ENCODE data around the gene CYB5RL. TPM values are rescaled to one million over a fixed set of nuclear protein-coding genes. Genes with fewer than 3 reads are reported as not detected.

Gene CYB5RL
- total and polyA plus RNA-seq, 2 donors (not counting 3 experiments of a cell fraction or from before 2014, with no cell fraction given), result 5.8 to 8.6 TPM

- dilution Hi-C loops (cut with MboI; ENCODE audit: extremely low pct_ligation_motif_present, low sequenced_read_pairs), result no loop called here
- Histone ChIP-seq H3K9me3 (replicated peaks; ENCODE audit: control insufficient read depth, insufficient read depth, low read length) (no peaks in the 10 kb centered on the region), H3K4me3 (replicated peaks in 1 of 3; ENCODE audit: insufficient read depth in 1 of 3, low read depth in 1 of 3, low read length in 3 of 3) (no peak overlapping the region), H2AFZ (ENCODE audit: low read depth, low read length) (peak overlapping the region; percentile 85), H3K9me1 (replicated peaks; ENCODE audit: control insufficient read depth, extremely low read depth, insufficient read depth, low read length) (no peaks in the 10 kb centered on the region), H3K4me2 (ENCODE audit: insufficient read depth, low read length) (peak overlapping the region; percentile 68), H3K4me1 (ENCODE audit: control insufficient read depth, extremely low read depth, insufficient read depth, low read length) (peaks cover 17% of the 10 kb centered on the region), H3K9ac (replicated peaks; ENCODE audit: extremely low read depth, insufficient read depth, low read length) (peak overlapping the region; percentile 20), H4K20me1 (replicated peaks; ENCODE audit: control insufficient read depth, extremely low read depth, insufficient read depth, low read length) (no peaks in the 10 kb centered on the region), H3K79me2 (ENCODE audit: control insufficient read depth, insufficient read depth, low read length) (no peaks in the 10 kb centered on the region), H3K36me3 (ENCODE audit: control insufficient read depth in 2 of 2, extremely low read depth in 1 of 2, insufficient read depth in 2 of 2, low read length in 2 of 2) (no peaks in the 10 kb centered on the region), H3K27ac (ENCODE audit: insufficient read depth, low read depth, low read length) (peak overlapping the region; percentile 54), H3K27me3 (ENCODE audit: control insufficient read depth in 2 of 2, insufficient read depth in 2 of 2, low read length in 2 of 2) (no peaks in the 10 kb centered on the region)
- FAIRE-seq (peak; percentile 85), DNase-seq (ENCODE audit: low read depth, low spot score) (peak; percentile 72)
- no TSS peak for BruUV-seq (replicated peaks)
- intact Hi-C loops (cut with micrococcal nuclease), result no loop called here
- no peak for TF ChIP-seq MYC (IDR thresholded peaks at IDR 0.05; ENCODE audit: low read depth, low read length)
- no peak for TF ChIP-seq POLR2AphosphoS5 (IDR thresholded peaks at IDR 0.05; ENCODE audit: insufficient read depth, low read depth, low read length)
- no peak for TF ChIP-seq GATA2 (IDR thresholded peaks at IDR 0.05; ENCODE audit: insufficient read depth, insufficient read length, low read depth, low read length)
- peak; percentile 37 for TF ChIP-seq FOS (IDR thresholded peaks at IDR 0.05; ENCODE audit: borderline replicate concordance, insufficient read depth, low read length)
- TF ChIP-seq CTCF (IDR thresholded peaks at IDR 0.05; ENCODE audit: extremely low read depth in 1 of 2, insufficient read depth in 1 of 2, low read depth in 1 of 2, low read length in 2 of 2), result no peak
- TF ChIP-seq POLR2A (IDR thresholded peaks at IDR 0.05; ENCODE audit: low read depth, low read length), result no peak
- ChIA-PET POLR2A (interaction anchor here (0.6 kb wide), 1 partner anchor 316 kb away, joined by 3 read pairs; no protein-coding TSS in a partner anchor), CTCF (interaction anchor here (0.8 to 2.2 kb wide), 8 partner anchors 9 to 91 kb away, joined by 3 to 12 read pairs (median 4); no protein-coding TSS in a partner anchor)
Measured at GRCh38 chr1:54172614-54173599, 26.9 kb downstream of the CYB5RL start.

All from endothelial cell of umbilical vein (primary cell).